ENCODE results near the gene FAT3.

Gene FAT3

GRCh38 chr11:92211576-92212167 is 12.9 kb upstream of the FAT3 start:
- WGBS, 2 experiments (ENCODE audit: insufficient coverage in 2 of 2), result 54 to 90% methylated on average over 2 to 3 of the region's 5 CpGs
- H3K27ac ChIP-seq (ENCODE audit: low read depth, low read length, severe bottlenecking), result no peak overlapping the region
- H3K4me3 ChIP-seq (ENCODE audit: extremely low read depth, insufficient read depth, low read length, poor library complexity, severe bottlenecking), result no peak overlapping the region
- H3K4me1 ChIP-seq (ENCODE audit: control insufficient read depth, insufficient read depth, low read length, poor library complexity, severe bottlenecking), result no peaks in the 10 kb centered on the region
- no peaks in the 10 kb centered on the region for H3K36me3 ChIP-seq (ENCODE audit: control insufficient read depth, insufficient read depth, low read length)
- H3K9me3 ChIP-seq (ENCODE audit: control insufficient read depth, low read length), result no peaks in the 10 kb centered on the region

- no CpG with 5 or more reads among the region's 1 CpG for WGBS, 2 experiments (ENCODE audit: insufficient coverage in 2 of 2)
- no peaks in the 10 kb centered on the region for H3K9me3 ChIP-seq (ENCODE audit: control insufficient read depth, low read length)
- H3K36me3 ChIP-seq (ENCODE audit: control insufficient read depth, insufficient read depth, low read length), result no peaks in the 10 kb centered on the region
- no peaks in the 10 kb centered on the region for H3K4me1 ChIP-seq (ENCODE audit: control insufficient read depth, insufficient read depth, low read length, poor library complexity, severe bottlenecking)
- H3K4me3 ChIP-seq (ENCODE audit: extremely low read depth, insufficient read depth, low read length, poor library complexity, severe bottlenecking), result no peak overlapping the region
- H3K27ac ChIP-seq (ENCODE audit: low read depth, low read length, severe bottlenecking), result no peak overlapping the region
These were observed 12.1 kb upstream of the FAT3 start for GRCh38 chr11:92212530-92212929.

- Histone ChIP-seq H3K27ac (ENCODE audit: low read depth, low read length, severe bottlenecking) (no peak overlapping the region), H3K4me1 (ENCODE audit: control insufficient read depth, insufficient read depth, low read length, poor library complexity, severe bottlenecking) (no peaks in the 10 kb centered on the region), H3K36me3 (ENCODE audit: control insufficient read depth, insufficient read depth, low read length) (no peaks in the 10 kb centered on the region), H3K4me3 (ENCODE audit: extremely low read depth, insufficient read depth, low read length, poor library complexity, severe bottlenecking) (no peak overlapping the region), H3K9me3 (ENCODE audit: control insufficient read depth, low read length) (no peaks in the 10 kb centered on the region)
- 78% methylated on average over 2 of the region's 3 CpGs; no CpG with 5 or more reads in 1 of the 2 experiments for WGBS, 2 experiments (ENCODE audit: insufficient coverage in 2 of 2)
These were observed 7.8 kb upstream of the FAT3 start for GRCh38 chr11:92216789-92217188.

- Histone ChIP-seq H3K27ac (ENCODE audit: low read depth, low read length, severe bottlenecking) (no peak overlapping the region), H3K9me3 (ENCODE audit: control insufficient read depth, low read length) (no peaks in the 10 kb centered on the region), H3K36me3 (ENCODE audit: control insufficient read depth, insufficient read depth, low read length) (no peaks in the 10 kb centered on the region), H3K4me3 (ENCODE audit: extremely low read depth, insufficient read depth, low read length, poor library complexity, severe bottlenecking) (no peak overlapping the region), H3K4me1 (ENCODE audit: control insufficient read depth, insufficient read depth, low read length, poor library complexity, severe bottlenecking) (peaks cover 10% of the 10 kb centered on the region)
- WGBS, 2 experiments (ENCODE audit: insufficient coverage in 2 of 2), result 24 to 44% methylated on average over 2 to 3 of the region's 4 CpGs
These were observed 5.1 kb upstream of the FAT3 start for GRCh38 chr11:92219476-92219875.

GRCh38 chr11:92222701-92223100 is 1.9 kb upstream of the FAT3 start:
- no peaks in the 10 kb centered on the region for H3K36me3 ChIP-seq (ENCODE audit: control insufficient read depth, insufficient read depth, low read length)
- 60% methylated on average over 1 of the region's 1 CpG; no CpG with 5 or more reads in 1 of the 2 experiments for WGBS, 2 experiments (ENCODE audit: insufficient coverage in 2 of 2)
- peaks cover 11% of the 10 kb centered on the region for H3K4me1 ChIP-seq (ENCODE audit: control insufficient read depth, insufficient read depth, low read length, poor library complexity, severe bottlenecking)
- H3K4me3 ChIP-seq (ENCODE audit: extremely low read depth, insufficient read depth, low read length, poor library complexity, severe bottlenecking), result no peak overlapping the region
- no peak overlapping the region for H3K27ac ChIP-seq (ENCODE audit: low read depth, low read length, severe bottlenecking)
- no peaks in the 10 kb centered on the region for H3K9me3 ChIP-seq (ENCODE audit: control insufficient read depth, low read length)

- 0 to 3% methylated on average over 6 to 8 of the region's 8 CpGs for WGBS, 2 experiments (ENCODE audit: insufficient coverage in 2 of 2)
- H3K9me3 ChIP-seq (ENCODE audit: control insufficient read depth, low read length), result no peaks in the 10 kb centered on the region
- H3K4me3 ChIP-seq (ENCODE audit: extremely low read depth, insufficient read depth, low read length, poor library complexity, severe bottlenecking), result peak overlapping the region; percentile 61
- H3K36me3 ChIP-seq (ENCODE audit: control insufficient read depth, insufficient read depth, low read length), result no peaks in the 10 kb centered on the region
- H3K4me1 ChIP-seq (ENCODE audit: control insufficient read depth, insufficient read depth, low read length, poor library complexity, severe bottlenecking), result peaks cover 17% of the 10 kb centered on the region
- H3K27ac ChIP-seq (ENCODE audit: low read depth, low read length, severe bottlenecking), result peak overlapping the region; percentile 41
These were observed 588 bp upstream of the FAT3 start for GRCh38 chr11:92224054-92224406.

GRCh38 chr11:92225125-92225567 is 528 bp downstream of the FAT3 start:
- Histone ChIP-seq H3K9me3 (ENCODE audit: control insufficient read depth, low read length) (no peaks in the 10 kb centered on the region), H3K27ac (ENCODE audit: low read depth, low read length, severe bottlenecking) (peak overlapping the region; percentile 41), H3K36me3 (ENCODE audit: control insufficient read depth, insufficient read depth, low read length) (no peaks in the 10 kb centered on the region), H3K4me3 (ENCODE audit: extremely low read depth, insufficient read depth, low read length, poor library complexity, severe bottlenecking) (peak overlapping the region; percentile 61), H3K4me1 (ENCODE audit: control insufficient read depth, insufficient read depth, low read length, poor library complexity, severe bottlenecking) (peaks cover 17% of the 10 kb centered on the region)
- WGBS, 2 experiments (ENCODE audit: insufficient coverage in 2 of 2), result 1% methylated on average over 23 to 26 of the region's 34 CpGs

- Histone ChIP-seq H3K27ac (ENCODE audit: low read depth, low read length, severe bottlenecking) (no peak overlapping the region), H3K4me1 (ENCODE audit: control insufficient read depth, insufficient read depth, low read length, poor library complexity, severe bottlenecking) (peaks cover 17% of the 10 kb centered on the region), H3K9me3 (ENCODE audit: control insufficient read depth, low read length) (no peaks in the 10 kb centered on the region), H3K36me3 (ENCODE audit: control insufficient read depth, insufficient read depth, low read length) (no peaks in the 10 kb centered on the region), H3K4me3 (ENCODE audit: extremely low read depth, insufficient read depth, low read length, poor library complexity, severe bottlenecking) (peak overlapping the region; percentile 61)
- WGBS, 2 experiments (ENCODE audit: insufficient coverage in 2 of 2), result 0 to 1% methylated on average over 43 to 44 of the region's 54 CpGs
These were observed 1.1 kb downstream of the FAT3 start for GRCh38 chr11:92225568-92226330.

- Histone ChIP-seq H3K4me1 (ENCODE audit: control insufficient read depth, insufficient read depth, low read length, poor library complexity, severe bottlenecking) (peaks cover 17% of the 10 kb centered on the region), H3K36me3 (ENCODE audit: control insufficient read depth, insufficient read depth, low read length) (no peaks in the 10 kb centered on the region), H3K9me3 (ENCODE audit: control insufficient read depth, low read length) (no peaks in the 10 kb centered on the region), H3K27ac (ENCODE audit: low read depth, low read length, severe bottlenecking) (peak overlapping the region; percentile 5), H3K4me3 (ENCODE audit: extremely low read depth, insufficient read depth, low read length, poor library complexity, severe bottlenecking) (peak overlapping the region; percentile 61)
- WGBS, 2 experiments (ENCODE audit: insufficient coverage in 2 of 2), result 0 to 1% methylated on average over 24 to 32 of the region's 65 CpGs
These were observed 2.0 kb downstream of the FAT3 start for GRCh38 chr11:92226331-92227229.

- no peaks in the 10 kb centered on the region for H3K9me3 ChIP-seq (ENCODE audit: control insufficient read depth, low read length)
- no peaks in the 10 kb centered on the region for H3K36me3 ChIP-seq (ENCODE audit: control insufficient read depth, insufficient read depth, low read length)
- peaks cover 17% of the 10 kb centered on the region for H3K4me1 ChIP-seq (ENCODE audit: control insufficient read depth, insufficient read depth, low read length, poor library complexity, severe bottlenecking)
- H3K27ac ChIP-seq (ENCODE audit: low read depth, low read length, severe bottlenecking), result no peak overlapping the region
- peak overlapping the region; percentile 61 for H3K4me3 ChIP-seq (ENCODE audit: extremely low read depth, insufficient read depth, low read length, poor library complexity, severe bottlenecking)
- WGBS, 2 experiments (ENCODE audit: insufficient coverage in 2 of 2), result 0% methylated on average over 6 to 10 of the region's 13 CpGs
These were observed 2.7 kb downstream of the FAT3 start for GRCh38 chr11:92227230-92227814.
